HL-60 (cell line): ENCODE measurements around the gene HNRNPF.

Experiments used
- DNase-seq, 2 experiments: peaks; one replicate each; pipeline ENCODE4 v3.0.0-alpha.2; 2010 to 2020; ENCODE audit warnings: low read depth in 1 of 2, low spot score in 1 of 2
- H3K27ac ChIP-seq: fragments of 250-450 bp; sonication (Bioruptor Pico); replicated peaks from 2 replicates; pipeline ENCODE4 v1.5.1; 2020; ENCODE audit warnings: mild to moderate bottlenecking, moderate library complexity
- H3K27me3 ChIP-seq: fragments of 250-450 bp; sonication (Bioruptor Pico); 2 replicates; pipeline ENCODE4 v1.5.1; 2021; ENCODE audit warnings: mild to moderate bottlenecking, moderate library complexity; ENCODE audit not compliant: insufficient read depth, poor library complexity, severe bottlenecking
- H3K4me3 ChIP-seq: replicated peaks from 2 replicates; pipeline ENCODE4 v1.5.1; 2011; ENCODE audit warnings: mild to moderate bottlenecking, control low read depth, low read length; ENCODE audit not compliant: insufficient read depth
- GABPA ChIP-seq: IDR thresholded peaks from 2 replicates; pipeline ENCODE4 v1.6.1; 2012; ENCODE audit warnings: low read depth
- POLR2AphosphoS5 ChIP-seq: IDR thresholded peaks from 2 replicates; pipeline ENCODE4 v1.6.1; 2012; ENCODE audit warnings: low read depth
- SPI1 ChIP-seq: IDR thresholded peaks from 2 replicates; pipeline ENCODE4 v1.6.1; 2012; ENCODE audit warnings: low read depth, mild to moderate bottlenecking, borderline replicate concordance
- TF ChIP-seq, protein P1 (sequence below): IDR thresholded peaks from 2 replicates; pipeline ENCODE4 v1.6.1; 2012; ENCODE audit warnings: low read depth; ENCODE audit not compliant: insufficient replicate concordance
- TF ChIP-seq, protein P2 (sequence below): IDR thresholded peaks from one replicate; pipeline ENCODE4 v1.5.1; 2011; ENCODE audit warnings: low read length, control low read depth, inconsistent platforms; ENCODE audit not compliant: insufficient read depth

HNRNPF gene

DNA sequence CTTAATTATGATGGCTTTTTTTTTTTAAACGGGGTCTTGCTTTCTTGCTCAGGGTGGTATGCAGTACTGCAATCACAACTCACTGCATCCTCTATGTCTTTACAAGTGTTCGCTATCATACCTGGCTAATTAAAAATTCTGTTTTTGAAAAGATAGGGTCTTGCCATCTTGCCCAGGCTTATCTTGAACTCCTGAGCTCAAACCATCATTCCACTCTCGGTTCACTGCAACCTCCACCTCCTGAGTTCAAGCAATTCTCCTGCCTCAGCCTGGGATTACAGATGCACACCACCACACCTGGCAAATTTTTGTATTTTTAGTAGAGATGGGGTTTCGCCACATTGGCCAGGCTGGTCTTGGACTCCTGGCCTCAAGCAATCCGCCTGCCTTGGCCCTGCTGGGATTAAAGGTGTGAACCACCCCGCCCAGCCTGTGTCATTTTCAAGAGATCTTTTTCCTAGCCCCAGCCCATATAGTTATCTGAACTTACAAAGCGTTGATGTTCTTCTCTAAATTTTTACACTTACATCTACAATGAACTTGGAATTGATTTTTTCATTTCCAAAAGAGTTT lies 6.0 kb downstream of the HNRNPF start:
- Histone ChIP-seq H3K27me3 (no peaks in the 10 kb centered on the region), H3K27ac (no peak overlapping the region), H3K4me3 (no peak overlapping the region)
- DNase-seq, result no peak
- TF ChIP-seq, protein P1, sequence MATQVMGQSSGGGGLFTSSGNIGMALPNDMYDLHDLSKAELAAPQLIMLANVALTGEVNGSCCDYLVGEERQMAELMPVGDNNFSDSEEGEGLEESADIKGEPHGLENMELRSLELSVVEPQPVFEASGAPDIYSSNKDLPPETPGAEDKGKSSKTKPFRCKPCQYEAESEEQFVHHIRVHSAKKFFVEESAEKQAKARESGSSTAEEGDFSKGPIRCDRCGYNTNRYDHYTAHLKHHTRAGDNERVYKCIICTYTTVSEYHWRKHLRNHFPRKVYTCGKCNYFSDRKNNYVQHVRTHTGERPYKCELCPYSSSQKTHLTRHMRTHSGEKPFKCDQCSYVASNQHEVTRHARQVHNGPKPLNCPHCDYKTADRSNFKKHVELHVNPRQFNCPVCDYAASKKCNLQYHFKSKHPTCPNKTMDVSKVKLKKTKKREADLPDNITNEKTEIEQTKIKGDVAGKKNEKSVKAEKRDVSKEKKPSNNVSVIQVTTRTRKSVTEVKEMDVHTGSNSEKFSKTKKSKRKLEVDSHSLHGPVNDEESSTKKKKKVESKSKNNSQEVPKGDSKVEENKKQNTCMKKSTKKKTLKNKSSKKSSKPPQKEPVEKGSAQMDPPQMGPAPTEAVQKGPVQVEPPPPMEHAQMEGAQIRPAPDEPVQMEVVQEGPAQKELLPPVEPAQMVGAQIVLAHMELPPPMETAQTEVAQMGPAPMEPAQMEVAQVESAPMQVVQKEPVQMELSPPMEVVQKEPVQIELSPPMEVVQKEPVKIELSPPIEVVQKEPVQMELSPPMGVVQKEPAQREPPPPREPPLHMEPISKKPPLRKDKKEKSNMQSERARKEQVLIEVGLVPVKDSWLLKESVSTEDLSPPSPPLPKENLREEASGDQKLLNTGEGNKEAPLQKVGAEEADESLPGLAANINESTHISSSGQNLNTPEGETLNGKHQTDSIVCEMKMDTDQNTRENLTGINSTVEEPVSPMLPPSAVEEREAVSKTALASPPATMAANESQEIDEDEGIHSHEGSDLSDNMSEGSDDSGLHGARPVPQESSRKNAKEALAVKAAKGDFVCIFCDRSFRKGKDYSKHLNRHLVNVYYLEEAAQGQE, result no peak
- TF ChIP-seq, protein P2, sequence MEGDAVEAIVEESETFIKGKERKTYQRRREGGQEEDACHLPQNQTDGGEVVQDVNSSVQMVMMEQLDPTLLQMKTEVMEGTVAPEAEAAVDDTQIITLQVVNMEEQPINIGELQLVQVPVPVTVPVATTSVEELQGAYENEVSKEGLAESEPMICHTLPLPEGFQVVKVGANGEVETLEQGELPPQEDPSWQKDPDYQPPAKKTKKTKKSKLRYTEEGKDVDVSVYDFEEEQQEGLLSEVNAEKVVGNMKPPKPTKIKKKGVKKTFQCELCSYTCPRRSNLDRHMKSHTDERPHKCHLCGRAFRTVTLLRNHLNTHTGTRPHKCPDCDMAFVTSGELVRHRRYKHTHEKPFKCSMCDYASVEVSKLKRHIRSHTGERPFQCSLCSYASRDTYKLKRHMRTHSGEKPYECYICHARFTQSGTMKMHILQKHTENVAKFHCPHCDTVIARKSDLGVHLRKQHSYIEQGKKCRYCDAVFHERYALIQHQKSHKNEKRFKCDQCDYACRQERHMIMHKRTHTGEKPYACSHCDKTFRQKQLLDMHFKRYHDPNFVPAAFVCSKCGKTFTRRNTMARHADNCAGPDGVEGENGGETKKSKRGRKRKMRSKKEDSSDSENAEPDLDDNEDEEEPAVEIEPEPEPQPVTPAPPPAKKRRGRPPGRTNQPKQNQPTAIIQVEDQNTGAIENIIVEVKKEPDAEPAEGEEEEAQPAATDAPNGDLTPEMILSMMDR, result no peak
- no peak for TF ChIP-seq SPI1
- no peak; the same call in 1 of the 2 replicates for TF ChIP-seq POLR2AphosphoS5
- TF ChIP-seq GABPA, result no peak

DNA sequence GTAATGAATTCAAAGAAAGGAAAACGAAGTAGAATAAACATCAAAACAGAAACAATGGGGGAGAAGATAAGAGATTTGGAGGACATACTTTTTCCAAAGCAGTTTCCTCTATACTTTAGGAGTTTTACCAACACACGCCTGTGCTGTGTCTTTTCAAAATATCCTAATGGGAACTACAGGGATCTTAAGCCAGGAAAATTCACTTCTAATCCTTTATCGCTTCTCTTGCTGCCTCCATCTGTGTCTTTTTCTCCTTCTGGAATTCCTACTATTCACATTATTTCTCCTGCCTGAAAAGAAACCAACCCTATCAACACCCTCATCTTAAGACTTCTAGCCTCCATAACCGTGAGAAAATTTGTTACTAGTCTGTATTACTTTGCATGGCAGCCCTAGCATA lies 6.8 kb downstream of the HNRNPF start:
- Histone ChIP-seq H3K27me3 (no peaks in the 10 kb centered on the region), H3K27ac (no peak overlapping the region; the same call in 1 of the 2 replicates), H3K4me3 (no peak overlapping the region)
- DNase-seq, result peak in 1 of 2 experiments; percentile 28
- no peak for TF ChIP-seq SPI1
- no peak for TF ChIP-seq GABPA
- TF ChIP-seq, protein P1, result no peak
- TF ChIP-seq, protein P2, result no peak
- no peak for TF ChIP-seq POLR2AphosphoS5

DNA sequence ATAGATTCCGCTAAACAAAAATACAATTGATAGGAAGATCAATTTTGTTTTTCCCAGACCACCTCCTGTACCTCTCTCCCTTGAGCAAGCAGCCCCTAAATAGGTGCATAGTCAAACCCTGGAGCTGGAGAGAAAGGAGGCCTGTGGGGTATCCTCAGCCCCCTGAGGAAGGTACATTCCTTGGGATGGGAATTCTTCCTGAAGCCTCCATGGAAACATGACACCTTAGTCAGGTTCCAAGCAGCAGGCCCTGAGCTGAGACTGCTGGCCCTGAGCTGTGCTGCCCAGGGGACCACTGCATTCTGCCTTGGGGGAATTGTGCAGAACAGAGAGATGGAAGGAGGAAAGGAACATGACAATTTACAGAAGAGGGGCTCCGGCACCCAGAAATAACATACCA lies 7.4 kb downstream of the HNRNPF start:
- H3K27ac ChIP-seq, result no peak overlapping the region; the same call in 1 of the 2 replicates
- DNase-seq, result no peak
- TF ChIP-seq, protein P1, result no peak
- TF ChIP-seq POLR2AphosphoS5, result no peak; the same call in 1 of the 2 replicates
- no peak for TF ChIP-seq GABPA
- TF ChIP-seq SPI1, result no peak
- no peaks in the 10 kb centered on the region for H3K27me3 ChIP-seq
- H3K4me3 ChIP-seq, result no peak overlapping the region
